Stimulated activated CD4-positive, alpha-beta T cell treated with anti-CD3 and anti-CD28 coated beads, Interleukin-2, amount 100 ng/mL, for 4 hours (primary cell): ENCODE data around the gene TMEM240.

ENCODE experiments used
- DNase-seq: peaks from one replicate; pipeline ENCODE4 v3.0.0-alpha.2; 2020; ENCODE audit warnings: low read depth

Gene TMEM240

DNA sequence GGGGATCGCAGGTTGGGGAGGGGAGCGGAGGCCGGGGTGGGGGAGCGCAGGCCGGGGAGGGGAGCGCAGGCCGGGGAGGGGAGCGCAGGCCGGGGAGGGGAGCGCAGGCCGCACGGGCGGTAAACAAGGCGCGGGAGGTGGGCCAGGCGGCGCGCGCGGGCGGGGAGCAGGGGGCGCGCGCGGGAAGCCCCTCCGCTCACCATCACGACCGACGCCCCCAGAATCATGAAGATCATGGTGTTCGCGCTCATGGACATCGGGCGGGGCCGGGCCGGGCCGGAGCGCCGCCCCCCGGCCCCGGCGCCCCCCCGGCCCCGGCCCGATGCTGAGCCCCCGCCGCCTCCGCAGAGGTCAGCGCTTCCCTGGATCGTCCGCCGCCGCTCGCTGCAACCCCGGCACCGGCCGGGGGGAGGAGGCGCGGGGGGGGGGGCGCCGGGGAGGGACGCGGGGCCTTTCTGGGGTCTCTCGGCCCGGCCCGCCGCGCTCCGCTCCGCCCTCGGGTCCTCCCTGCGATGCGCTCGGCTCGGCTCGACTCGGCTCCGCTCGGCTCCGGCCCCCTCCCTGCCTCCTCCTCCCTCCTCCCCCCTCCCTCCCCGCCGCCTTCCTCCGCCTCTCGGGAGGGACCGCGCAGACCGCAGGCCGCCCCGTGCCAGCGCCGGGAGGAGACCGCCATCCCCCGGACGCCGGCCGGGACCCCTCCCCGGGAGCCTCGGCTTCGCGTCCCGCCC lies at the start of gene TMEM240:
Gene TMEM240 (minus strand): TSS at position 535 of the 728 bp plus-strand sequence. CDS start 278 bp downstream, at position 257.
- DNase-seq, result peak; percentile 36

DNA sequence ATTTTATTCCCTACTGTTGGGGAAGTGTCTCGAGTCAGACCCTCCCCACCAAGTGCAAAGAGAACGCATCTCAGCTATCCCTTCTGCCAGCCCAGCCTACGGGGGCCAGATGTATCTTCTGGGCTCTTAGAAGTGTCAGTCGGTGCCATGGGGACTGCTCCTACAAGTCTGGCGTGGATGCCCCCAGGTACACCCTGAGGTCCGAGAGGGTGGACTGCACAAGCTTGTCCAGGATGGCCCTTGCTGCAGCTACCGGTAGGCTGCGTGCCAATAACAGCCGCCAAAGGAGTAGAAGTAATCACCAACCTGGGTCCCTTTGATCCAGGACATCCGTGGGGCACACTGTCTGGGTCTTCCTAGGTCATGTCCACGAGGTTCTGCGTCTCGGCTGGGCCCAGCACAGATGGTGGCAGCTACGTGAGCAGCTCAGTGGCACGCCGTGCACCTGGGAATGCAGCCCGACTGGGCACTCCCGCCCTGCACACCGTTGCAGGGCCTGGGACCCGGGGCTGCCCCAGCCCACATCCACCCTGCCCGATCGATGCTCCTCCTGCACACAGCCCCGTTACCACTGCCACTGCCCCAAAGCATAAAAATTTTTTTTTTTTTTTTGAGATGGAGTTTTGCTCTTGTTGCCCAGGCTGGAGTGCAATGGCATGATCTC lies 43.1 kb upstream of the TMEM240 start:
- no peak for DNase-seq

DNA sequence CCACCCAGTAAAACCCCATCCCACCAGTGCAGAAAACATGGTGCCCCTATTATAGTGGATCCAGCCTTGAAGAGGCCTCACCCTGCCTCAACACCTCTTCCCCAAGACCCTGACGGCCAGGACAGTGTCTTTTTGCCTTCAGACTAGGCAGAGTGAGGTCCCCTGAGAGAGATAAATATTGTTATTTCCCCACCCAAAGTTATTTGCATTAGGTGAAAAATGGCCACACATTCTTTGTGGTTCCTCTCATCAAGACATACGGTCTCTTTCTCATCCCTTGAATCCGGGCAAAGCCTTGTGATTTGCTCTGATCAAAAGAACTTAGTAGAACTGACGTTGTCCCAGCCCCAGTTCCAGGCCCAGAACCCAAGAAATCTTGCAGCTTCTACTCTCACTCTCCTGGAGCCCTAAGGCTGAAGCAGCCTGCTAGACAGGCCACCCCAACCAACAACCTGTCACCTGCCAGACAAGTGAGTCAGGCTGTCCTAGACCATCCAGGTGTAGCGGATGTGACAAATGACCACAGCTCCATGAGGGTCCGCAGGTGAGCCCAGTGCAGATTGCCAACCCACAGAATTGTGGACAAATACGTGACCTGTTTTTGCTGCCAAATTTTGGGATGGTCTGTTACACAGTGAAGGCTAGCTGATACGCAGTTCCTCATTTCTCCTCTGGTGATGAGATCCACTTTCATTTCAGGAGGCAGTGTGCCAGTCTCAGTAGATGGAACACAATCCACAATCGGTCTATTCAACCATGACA lies 42.3 kb upstream of the TMEM240 start:
- no peak for DNase-seq

DNA sequence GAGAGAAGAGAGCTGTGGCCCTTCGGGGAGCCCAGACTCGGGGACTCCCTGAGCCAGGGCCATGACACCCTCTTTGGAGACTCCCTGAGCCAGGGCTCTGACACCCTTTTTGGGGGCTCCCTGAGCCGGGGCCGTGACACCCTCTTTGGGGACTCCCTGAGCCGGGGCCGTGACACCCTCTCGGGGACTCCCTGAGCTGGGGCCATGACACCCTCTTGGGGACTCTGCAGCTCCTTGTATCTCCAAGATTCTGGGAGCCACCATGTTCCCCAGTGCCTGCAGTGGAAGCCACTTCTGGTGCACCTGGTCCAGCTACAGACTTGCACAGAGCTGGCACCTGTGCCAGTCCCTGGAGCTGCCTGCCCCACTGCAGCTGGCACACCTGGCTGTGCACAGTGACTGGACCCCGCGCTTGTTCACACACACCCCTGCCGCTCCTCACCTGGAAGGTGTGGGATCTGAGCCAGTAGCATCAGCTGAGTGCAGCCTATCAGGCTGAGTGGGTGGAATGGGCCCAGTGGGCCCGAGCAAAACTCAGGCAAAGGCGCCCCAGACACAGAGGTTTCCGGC lies 38.0 kb upstream of the TMEM240 start:
- DNase-seq, result no peak

DNA sequence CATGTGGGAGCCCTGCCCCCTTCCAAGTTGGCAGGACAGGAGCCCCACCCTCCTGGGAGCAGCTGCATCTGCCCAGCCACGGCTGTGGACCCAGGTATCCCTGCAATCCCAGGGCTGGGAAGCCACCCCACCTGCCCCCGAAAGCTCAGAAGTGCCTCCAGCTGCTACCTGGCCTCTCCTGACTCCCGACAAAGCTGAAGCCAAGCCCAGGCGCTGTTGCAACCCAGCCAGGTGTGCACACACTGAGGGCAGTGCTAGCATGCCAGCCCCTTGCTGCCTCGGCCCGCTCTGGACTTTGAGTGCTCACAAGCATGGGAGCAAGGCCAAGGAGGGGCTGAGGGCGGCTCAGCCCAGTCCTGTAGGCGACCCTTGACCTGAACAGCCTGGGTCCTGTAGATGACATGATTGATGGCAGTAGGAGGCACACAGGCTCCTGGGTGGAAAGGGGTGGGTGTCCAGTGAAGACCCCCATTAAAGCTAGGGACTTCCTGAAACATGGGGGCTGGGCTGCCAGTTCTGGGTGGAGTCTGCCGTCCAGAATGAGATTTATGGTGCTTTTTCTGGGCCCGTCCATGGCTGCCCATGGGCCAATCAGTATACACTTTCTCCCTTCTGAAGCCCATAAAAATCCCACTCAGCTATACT lies 37.1 kb upstream of the TMEM240 start:
- no peak for DNase-seq

DNA sequence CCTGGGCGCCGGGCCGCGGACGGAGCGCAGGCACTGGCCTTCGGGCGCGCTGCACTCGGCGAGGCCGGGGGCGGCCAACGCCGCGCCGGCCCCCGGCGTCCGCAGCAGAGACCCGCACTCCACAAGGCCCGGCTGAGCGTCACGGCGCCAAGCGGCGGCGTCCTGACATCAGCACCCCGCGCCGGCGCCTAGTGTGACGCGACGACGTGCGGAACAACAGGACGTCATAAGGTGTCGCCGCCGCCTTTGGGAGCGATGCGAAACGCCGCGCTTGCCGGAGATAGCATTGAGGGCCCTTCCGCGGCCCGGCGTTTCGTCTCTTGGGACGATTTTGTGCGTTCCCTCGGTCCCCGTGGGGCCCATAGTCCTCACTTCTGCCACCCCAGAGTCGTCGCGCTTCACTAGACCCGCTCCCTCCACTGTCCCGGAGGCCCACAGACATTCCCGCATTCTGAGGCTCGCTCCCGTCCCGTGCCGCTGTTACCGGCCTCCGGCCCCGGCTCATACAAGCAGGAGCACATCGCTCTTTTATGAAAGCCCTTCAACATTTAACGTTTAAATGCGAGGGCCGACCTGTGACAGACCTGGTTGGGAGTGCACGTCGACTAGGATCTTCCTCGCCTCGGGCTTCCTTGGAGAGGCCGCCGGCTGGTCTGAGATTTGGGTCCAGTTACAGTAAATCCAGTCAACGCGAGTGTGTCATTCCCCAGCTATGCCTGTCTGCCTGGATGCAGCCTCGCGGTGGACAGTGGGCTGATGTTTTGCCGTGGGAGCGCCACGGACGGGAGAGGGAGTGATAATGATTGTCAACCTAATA lies 34.5 kb upstream of the TMEM240 start, which contains the start of gene SSU72:
Gene SSU72 (minus strand): TSS at position 143 of the 817 bp plus-strand sequence. CDS start 306 bp downstream, outside the sequence.
- DNase-seq, result peak; percentile 87

DNA sequence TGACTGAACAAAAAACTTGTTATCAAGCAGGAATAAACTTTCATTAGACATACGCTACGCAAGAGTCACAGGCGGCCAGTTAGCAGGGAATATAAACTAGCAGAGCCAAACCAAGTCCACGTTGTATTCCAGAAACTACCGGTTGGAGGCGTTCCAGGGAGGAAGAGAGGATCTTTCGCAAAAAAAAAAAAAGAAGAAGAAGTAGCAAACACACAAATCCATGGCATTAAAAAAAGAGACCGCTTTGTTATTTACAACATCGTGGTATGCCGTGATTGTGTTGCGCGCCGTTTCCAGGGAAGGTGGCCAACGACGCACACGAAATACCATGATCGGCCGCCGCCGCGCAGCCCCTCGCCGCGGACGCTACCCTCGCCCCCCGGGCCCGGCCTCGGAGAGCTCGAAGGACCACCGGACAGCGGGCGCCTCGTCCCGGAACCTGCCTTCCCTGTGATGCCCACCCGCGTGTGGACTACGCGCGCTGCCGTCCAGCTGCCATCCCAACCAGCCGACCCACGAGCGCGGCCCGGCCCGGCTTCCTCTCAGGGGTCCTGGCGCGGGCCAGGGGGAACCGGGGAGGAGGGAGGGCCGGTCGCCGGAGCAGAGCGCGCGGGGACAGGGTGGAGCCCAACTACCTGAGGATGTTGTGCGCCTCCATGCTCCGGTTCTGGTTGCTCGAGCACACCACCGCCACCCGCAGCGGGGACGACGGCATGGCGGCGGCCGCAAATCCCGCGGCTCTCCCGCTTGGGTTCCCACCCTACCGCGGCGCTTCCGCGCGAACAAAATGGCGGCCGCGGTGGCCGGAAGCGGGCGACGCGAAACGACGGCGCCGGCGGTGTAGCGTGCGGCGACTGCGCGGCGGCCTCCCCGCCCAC lies 33.7 kb upstream of the TMEM240 start:
- DNase-seq, result no peak

DNA sequence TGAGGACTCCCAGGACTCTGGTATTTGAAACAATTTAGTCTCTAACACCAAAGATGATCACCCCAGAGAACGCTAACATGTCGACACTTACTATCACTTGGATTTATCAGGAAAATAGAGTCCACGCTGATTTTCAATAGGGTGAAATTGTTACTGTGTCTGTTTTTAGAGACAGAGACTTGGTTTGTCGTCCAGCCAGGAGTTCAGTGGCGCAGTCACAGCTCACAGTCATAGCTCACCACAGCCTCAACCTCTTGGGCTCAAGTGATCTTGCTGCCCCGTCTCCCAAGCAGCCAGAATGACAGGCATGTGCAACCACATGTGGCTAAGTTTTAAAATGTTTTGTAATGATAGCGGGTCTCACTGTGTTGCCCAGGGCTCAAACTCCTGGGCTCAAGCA lies 28.9 kb upstream of the TMEM240 start:
- DNase-seq, result no peak

DNA sequence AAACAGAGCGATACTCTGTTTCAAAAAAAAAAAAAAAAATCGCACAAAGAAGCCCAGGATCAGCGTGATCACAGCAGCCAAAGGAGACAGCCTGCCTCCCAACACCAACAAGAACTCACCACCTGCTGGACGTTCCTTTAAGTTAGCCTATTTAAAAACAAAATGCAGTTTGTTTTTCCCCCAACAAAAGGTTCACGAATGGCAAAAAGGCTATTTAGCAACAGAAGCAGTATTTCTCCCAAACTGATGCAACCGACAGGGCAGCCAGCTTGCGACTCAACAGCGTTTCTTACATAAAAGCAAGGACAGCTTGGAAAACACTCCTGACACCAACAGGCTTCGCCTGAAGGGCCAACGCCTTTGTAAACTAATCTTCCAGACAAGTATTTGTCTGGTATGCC lies 27.5 kb upstream of the TMEM240 start:
- no peak for DNase-seq

DNA sequence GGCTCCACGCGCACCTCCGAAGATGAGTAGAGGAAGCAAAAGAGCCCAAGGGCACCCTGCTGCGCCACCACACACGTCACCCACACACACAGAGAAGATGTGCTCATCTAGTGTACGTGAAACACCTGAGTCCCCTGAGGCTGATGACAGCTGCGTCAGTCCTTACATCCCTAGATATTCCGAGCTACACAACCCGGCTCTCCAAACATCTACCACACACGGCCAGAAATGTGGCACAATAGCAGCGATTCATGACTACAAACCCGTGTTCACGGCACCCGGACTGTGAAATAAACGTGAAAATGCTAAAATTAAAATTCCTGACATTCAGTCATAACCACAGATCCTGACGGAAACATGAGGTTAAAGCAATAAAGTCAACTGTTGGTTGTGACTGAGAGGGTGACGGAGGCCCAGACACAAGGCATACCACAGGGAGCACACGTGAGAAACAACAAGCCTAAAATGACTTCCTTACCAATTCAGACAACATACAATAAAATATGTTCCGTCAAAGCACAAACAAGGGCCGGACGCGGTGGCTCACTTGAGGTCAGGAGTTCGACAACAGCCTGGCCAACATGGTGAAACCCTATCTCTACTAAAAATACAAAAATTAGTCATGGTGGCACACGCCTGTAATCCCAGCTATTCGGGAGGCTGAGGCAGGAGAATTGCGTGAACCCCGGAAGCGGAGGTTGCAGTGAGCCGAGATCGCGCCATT lies 26.9 kb upstream of the TMEM240 start:
- DNase-seq, result no peak

DNA sequence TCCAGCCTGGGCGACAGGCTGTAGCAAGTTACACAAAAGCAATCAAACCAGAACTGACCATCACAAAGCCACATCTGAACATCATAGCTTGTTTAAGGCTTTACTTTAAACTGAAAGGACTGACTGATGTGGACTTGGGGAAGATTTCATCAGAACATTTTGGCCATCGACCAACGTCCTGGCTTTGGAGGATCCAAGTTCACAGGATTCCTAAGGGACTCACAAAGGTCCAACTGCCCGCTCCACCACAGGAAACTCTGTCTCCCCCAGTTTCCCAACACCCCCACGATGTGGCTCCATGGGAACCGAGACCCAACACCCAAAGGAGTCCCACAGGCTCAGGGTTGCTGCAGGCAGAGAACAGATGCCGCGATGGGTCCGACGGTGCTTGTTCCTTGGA lies 24.9 kb upstream of the TMEM240 start:
- DNase-seq, result no peak

DNA sequence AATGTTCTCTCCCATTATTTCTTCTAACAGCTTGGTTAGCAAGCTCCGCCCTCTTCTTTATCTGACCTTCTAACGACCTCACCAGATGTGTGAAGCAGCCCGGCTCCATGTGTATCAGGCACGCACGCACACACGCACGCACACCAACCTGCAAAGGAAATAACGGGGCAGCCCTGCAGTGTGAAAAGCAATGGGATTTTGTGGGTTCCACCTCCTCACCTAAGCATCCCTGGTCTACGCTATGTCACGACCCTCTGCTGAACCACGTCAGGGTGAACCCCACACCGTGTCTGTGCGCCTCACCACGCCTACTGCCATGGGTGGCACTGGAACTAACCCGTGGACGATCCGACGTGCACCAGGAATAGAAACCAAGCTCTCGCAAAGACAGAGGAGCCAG lies 23.8 kb upstream of the TMEM240 start:
- DNase-seq, result no peak

DNA sequence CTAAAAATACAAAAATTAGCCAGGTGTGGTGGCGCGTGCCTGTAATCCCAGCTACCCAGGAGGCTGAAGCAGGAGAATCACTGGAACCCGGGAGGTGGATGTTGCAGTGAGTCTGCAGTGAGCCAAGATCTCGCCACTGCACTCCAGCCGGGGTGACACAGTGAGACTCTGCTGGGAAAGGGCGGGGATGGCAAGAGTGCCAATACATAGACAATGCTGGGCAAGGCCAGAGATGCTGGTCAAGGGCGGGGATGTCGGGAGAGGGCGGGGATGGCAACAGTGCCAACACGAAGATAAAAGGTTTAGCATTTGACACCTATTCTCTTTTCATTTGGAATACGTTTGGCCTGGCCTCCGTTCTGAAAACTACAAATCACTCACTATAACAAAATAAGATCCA lies 23.3 kb upstream of the TMEM240 start:
- DNase-seq, result no peak

DNA sequence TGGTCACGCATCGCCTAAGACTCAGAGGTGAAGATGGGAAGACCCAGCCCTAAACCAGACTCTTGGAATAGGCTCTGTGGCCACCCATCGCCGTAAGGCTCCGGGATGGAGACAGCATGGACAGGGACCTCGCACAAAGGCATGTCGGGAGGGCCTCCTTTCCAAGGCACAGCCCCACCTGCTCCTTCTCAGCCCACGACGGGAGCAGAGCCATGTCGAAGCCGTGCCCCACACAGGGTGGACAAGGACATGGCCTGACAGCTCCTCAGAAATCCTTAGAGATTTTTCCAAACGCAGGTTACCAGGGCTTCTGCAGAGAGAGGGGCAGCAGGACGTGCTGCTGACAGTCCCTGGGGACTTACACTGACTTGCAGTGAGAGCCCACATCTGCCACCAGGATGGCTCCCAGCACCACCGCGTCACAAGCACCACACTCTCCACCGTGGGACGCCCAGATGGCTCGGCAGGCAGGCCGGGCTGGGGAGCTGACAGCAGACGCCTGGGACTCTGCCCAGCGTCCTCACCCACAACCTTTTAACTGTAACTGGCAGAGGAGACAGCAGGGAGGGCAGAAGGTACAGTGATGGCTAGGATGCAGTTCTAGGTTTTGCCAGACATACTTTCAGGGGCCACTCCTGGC lies 22.3 kb upstream of the TMEM240 start:
- no peak for DNase-seq

DNA sequence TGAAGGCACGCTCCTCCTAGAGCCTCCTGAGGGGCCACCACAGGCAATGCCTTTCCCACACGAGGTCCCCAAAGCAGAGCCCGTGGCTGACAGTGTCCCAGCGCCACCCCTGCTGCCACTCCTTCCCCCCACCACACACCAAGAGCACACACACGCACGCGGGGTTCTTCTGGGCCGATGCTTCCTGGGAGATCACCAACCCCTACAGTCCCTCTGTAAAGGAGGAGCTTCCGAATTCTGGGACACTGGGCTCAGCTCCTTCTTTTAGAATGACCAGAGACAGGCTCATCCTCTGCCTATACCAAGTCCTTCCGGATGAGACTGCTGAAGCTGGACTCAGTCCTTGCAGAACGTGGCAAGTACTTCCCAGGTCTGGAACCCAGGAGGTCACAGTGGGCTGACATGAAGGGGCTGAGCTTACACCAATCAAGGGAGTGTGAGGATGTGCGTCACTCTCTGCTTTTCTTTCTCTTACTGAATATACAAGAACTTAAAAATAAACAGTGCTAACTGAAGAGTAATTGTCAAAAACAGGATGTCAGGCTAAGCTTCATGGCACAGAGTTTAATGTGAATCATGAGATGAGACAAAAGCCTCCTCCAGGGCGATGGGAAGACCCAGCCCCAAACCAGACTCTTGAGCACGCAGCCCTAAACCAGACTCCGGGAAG lies 21.5 kb upstream of the TMEM240 start:
- no peak for DNase-seq

DNA sequence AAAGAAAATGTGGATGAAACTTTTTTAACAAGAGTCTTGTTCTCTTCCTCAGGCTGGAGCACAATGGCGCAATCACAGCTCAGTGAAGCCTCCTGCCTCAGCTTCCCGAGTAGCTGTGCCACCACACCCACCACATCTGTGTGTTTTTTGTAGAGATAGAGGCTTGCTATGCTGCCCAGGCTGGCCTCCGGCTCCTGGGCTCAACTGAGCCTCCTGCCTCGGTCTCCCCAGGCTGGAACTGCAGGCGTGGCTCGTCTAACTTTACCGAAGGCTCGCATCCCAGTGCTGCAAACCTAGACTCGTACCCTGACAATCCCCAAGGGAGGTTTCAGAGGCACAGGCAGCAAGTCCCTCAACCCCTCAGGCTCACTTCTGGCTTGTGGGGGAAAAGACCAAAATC lies 19.8 kb upstream of the TMEM240 start:
- DNase-seq, result no peak

DNA sequence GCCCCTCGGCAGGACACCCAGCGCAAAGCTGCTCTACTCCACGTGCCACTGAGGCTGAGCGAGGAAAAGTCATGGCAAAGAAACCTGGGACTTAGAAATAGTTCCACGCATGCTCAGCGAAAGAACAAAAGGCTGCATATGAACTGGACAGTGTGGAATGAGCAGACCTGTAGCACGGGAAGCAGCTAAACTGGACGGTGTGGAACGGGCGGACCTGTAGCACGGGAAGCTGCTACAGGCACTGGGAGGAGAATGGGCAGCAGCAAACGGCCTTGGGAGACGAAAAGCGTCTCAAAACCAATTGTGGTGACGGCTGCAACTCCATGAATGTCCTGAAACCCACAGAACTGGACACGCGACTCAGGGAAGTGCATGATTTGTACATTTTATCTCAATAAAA lies 18.6 kb upstream of the TMEM240 start:
- DNase-seq, result no peak

DNA sequence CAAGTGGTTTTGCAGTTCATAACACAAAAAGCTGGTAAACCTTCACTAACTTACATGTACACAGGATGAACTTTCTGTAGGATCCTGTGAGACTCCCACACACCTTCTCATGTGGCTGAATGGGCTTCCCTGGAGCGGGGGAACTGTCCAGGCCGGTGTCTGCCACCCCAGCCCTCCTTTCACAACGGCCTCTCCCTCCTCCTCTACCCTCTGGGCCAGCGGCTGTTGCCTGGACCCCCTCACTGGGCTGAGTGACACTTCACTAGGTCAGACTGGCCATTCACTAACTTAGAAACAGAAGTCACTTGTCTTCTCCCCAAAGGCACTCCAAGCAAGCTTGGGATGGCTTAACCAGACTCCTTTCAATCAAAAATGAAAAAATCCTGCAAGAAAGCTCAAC lies 18.2 kb upstream of the TMEM240 start:
- no peak for DNase-seq
